ENCODE measurements around the gene TDRD9. TPM values are rescaled to one million over a fixed set of nuclear protein-coding genes. Genes with fewer than 3 reads are reported as not detected.
A peak's percentile ranks its signal among the peaks of the same experiment; 100 is the strongest.

Gene TDRD9
- total RNA-seq, 2 donors from 2014 or later, result 8.6 to 20.8 TPM

- Histone ChIP-seq H3K36me3 (no peaks in the 10 kb centered on the region), H3K27me3 (no peaks in the 10 kb centered on the region), H3K4me3 (no peak overlapping the region), H3K9me3 (no peaks in the 10 kb centered on the region), H3K4me1 (no peaks in the 10 kb centered on the region), H3K27ac (no peak overlapping the region)
- DNase-seq (ENCODE audit: low spot score), result no peak
- no peak for TF ChIP-seq CTCF (IDR thresholded peaks at IDR 0.05)
Observed at GRCh38 chr14:103932791-103933490, 4.7 kb downstream of the TDRD9 start.

GRCh38 chr14:103935102-103935501, 6.8 kb downstream of the TDRD9 start:
- H3K4me1 ChIP-seq, result no peaks in the 10 kb centered on the region
- H3K27me3 ChIP-seq, result no peaks in the 10 kb centered on the region
- H3K27ac ChIP-seq, result no peak overlapping the region
- no peak for TF ChIP-seq CTCF (IDR thresholded peaks at IDR 0.05)
- no peak overlapping the region for H3K4me3 ChIP-seq
- H3K36me3 ChIP-seq, result no peaks in the 10 kb centered on the region
- no peak for DNase-seq (ENCODE audit: low spot score)
- no peaks in the 10 kb centered on the region for H3K9me3 ChIP-seq

- peak overlapping the region; percentile 24 to 36 for H3K4me3 ChIP-seq
- no peaks in the 10 kb centered on the region for H3K27me3 ChIP-seq
- peaks cover 0 to 2% of the 10 kb centered on the region in 2 donors for H3K9me3 ChIP-seq
- H3K36me3 ChIP-seq, result no peaks in the 10 kb centered on the region
- H3K27ac ChIP-seq, result peak overlapping the region; percentile 57 to 62
- H3K4me1 ChIP-seq, result no peaks in the 10 kb centered on the region
- no peak for DNase-seq (ENCODE audit: low spot score)
- TF ChIP-seq CTCF (IDR thresholded peaks at IDR 0.05), result no peak
Observed at GRCh38 chr14:103941462-103941861, 13.2 kb downstream of the TDRD9 start.

- Histone ChIP-seq H3K4me1 (no peaks in the 10 kb centered on the region), H3K36me3 (no peaks in the 10 kb centered on the region), H3K9me3 (peaks cover 6 to 9% of the 10 kb centered on the region in 2 donors), H3K27ac (peak within 1 kb of the TSS; percentile 57 to 62), H3K4me3 (peak within 1 kb of the TSS; percentile 24 to 36), H3K27me3 (no peaks in the 10 kb centered on the region)
- no peak for DNase-seq (ENCODE audit: low spot score)
- no peak for TF ChIP-seq CTCF (IDR thresholded peaks at IDR 0.05)
Observed at GRCh38 chr14:103941973-103942736, 13.9 kb downstream of the TDRD9 start, which contains the start of gene RD3L. Gene RD3L, minus strand, starts transcription at chr14:103942529. Its CDS starts 834 bp downstream, at chr14:103941695.

GRCh38 chr14:103943673-103944072, 15.4 kb downstream of the TDRD9 start:
- H3K36me3 ChIP-seq, result no peaks in the 10 kb centered on the region
- H3K27me3 ChIP-seq, result no peaks in the 10 kb centered on the region
- no peak overlapping the region for H3K4me3 ChIP-seq
- peaks cover 6 to 13% of the 10 kb centered on the region in 2 donors for H3K9me3 ChIP-seq
- no peak for TF ChIP-seq CTCF (IDR thresholded peaks at IDR 0.05)
- H3K4me1 ChIP-seq, result no peaks in the 10 kb centered on the region
- no peak overlapping the region for H3K27ac ChIP-seq
- no peak for DNase-seq (ENCODE audit: low spot score)
